ENCODE data around the gene YY1.

Gene YY1

GRCh38 chr14:100321473-100322137 lies 82.7 kb downstream of the YY1 start:
- no peak overlapping the region for H3K4me3 ChIP-seq (ENCODE audit: low read depth, low read length)
- no peaks in the 10 kb centered on the region for H3K36me3 ChIP-seq (ENCODE audit: control insufficient read depth in 2 of 2, insufficient read depth in 1 of 2, low read length in 2 of 2)
- TF ChIP-seq ZSCAN30 (tag by site-specific recombination; IDR thresholded peaks at IDR 0.05): no peak
- TF ChIP-seq OVOL3 (tag by site-specific recombination; IDR thresholded peaks at IDR 0.05): no peak
- no peak for TF ChIP-seq ZNF585B (tag by site-specific recombination; IDR thresholded peaks at IDR 0.05)
- TF ChIP-seq ZNF169 (tag by site-specific recombination; IDR thresholded peaks at IDR 0.05): no peak
- H3K27ac ChIP-seq (ENCODE audit: extremely low read depth, low read depth, low read length): no peak overlapping the region
- POLR2A ChIA-PET: no interaction called here
- H3K9me3 ChIP-seq (ENCODE audit: control insufficient read depth, insufficient read depth, low read depth, low read length): no peaks in the 10 kb centered on the region
- CTCF ChIA-PET: no interaction called here
- H3K4me1 ChIP-seq (ENCODE audit: control insufficient read depth, insufficient read depth, low read length): no peaks in the 10 kb centered on the region

DNA sequence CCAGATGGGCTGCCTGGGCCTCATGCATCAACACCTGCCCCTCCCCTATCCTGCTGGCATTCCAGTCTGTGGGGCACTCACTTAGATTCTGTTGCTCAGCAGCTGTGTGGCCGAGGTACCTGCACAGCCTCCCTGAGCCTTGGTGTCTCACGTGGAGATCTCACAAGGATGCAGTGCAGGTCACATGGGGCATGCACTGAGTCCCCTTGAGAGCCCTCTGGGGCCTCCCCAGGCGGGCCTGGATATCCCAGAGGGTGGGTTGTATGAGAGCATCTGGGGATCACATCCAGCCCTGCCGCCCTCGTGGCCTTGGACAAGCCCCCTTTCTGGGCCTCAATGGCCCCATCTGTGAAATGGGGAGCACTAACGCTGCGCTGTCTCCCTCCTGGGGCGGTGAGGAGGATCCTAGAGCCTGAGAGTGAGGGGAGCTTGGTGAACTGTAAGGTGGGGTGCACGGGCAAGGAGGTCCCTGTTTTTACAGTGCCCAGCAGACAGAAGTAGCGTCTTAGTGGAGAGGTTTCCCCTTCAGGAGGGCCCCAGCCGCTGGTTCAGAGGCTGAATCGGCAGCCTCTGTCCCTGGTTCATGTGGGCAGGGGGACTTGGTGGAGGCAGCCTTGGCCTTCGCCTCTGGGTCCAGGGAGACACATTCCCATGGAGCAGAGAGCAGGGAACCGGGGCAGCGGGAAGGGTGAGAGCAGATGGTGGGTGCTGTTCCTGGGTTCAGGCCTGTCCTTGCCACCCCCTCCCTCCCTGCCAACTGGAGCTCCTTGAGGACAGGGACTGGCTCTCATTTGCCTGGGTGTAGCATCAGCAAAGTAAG lies 83.4 kb downstream of the YY1 start:
- Histone ChIP-seq H3K27ac (ENCODE audit: extremely low read depth, low read depth, low read length) (no peak overlapping the region), H3K4me3 (ENCODE audit: low read depth, low read length) (no peak overlapping the region), H3K4me1 (ENCODE audit: control insufficient read depth, insufficient read depth, low read length) (no peaks in the 10 kb centered on the region), H3K36me3 (ENCODE audit: control insufficient read depth in 2 of 2, insufficient read depth in 1 of 2, low read length in 2 of 2) (no peaks in the 10 kb centered on the region), H3K9me3 (ENCODE audit: control insufficient read depth, insufficient read depth, low read depth, low read length) (no peaks in the 10 kb centered on the region)
- ChIA-PET CTCF (no interaction called here), POLR2A (no interaction called here)
- no peak for TF ChIP-seq KLF10 (tag by site-specific recombination; IDR thresholded peaks at IDR 0.05)
- no peak for TF ChIP-seq ZNF670 (tag by site-specific recombination; IDR thresholded peaks at IDR 0.05; ENCODE audit: low read depth)
- TF ChIP-seq ZNF488 (tag by site-specific recombination; IDR thresholded peaks at IDR 0.05): no peak
- no peak for TF ChIP-seq WT1 (tag by site-specific recombination; IDR thresholded peaks at IDR 0.05)
- no peak for TF ChIP-seq ZNF558 (tag by site-specific recombination; IDR thresholded peaks at IDR 0.05)
- TF ChIP-seq ZNF175 (tag by site-specific recombination; IDR thresholded peaks at IDR 0.05): no peak
- no peak for TF ChIP-seq ZNF623 (tag by site-specific recombination; IDR thresholded peaks at IDR 0.05)
- no peak for TF ChIP-seq ZNF548 (tag by site-specific recombination; IDR thresholded peaks at IDR 0.05)
- no peak for TF ChIP-seq OVOL3 (tag by site-specific recombination; IDR thresholded peaks at IDR 0.05)
- no peak for TF ChIP-seq ZNF600 (tag by site-specific recombination; IDR thresholded peaks at IDR 0.05)
- no peak for TF ChIP-seq CTCF (tag by site-specific recombination; IDR thresholded peaks at IDR 0.05)
- TF ChIP-seq SCRT2 (tag by site-specific recombination; IDR thresholded peaks at IDR 0.05): no peak
- no peak for TF ChIP-seq ZNF785 (tag by site-specific recombination; IDR thresholded peaks at IDR 0.05)
- TF ChIP-seq ZNF239 (tag by site-specific recombination; IDR thresholded peaks at IDR 0.05): no peak

DNA sequence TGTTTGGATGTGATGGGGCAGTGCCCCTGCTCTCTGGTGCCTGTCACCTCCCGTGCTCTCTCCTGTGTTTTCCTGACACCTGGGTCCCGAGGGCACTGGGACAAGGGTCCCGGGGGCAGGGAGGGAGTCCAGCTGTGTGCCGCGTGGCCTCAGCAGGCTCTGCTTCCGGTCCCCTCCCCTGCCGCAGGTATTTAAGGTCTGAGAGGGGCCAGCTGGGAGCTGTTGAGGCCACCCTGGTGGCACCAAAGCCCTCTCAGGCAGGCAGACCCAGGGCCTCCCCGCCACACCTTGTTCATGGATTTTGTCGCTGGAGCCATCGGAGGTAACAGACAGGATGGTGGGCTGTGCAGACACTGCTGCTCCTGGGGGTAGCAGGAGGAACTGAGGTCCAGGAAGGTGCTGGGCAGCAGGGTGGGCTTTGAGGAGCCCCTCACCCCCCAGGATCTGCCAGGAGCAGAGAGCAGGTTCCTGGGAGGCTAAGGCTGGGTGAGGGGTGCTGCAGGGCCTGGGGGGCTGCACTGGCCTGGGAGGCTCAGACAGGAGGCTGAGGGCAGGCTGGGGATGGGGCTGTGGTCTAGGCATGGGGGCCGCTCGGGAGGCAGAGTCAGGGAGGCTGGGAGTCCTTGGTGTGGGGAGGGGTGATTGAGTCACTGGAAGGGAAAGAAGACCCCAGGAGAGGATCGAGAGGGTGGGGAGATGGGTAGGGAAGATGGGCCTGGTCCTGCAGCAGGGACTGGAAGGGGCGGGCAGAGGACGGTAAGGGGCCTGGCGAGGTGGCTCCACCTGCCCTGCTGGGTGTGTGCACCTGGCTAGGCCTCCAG lies 84.4 kb downstream of the YY1 start, which contains the start of gene SLC25A47:
TSS of gene SLC25A47 (plus strand) at position 219 of the 821 bp plus-strand sequence. CDS start at position 295, 76 bp downstream.
- CTCF ChIA-PET: interaction anchor here (0.7 kb wide), 1 partner anchor 445 kb away, joined by 3 read pairs; no protein-coding TSS in a partner anchor
- H3K27ac ChIP-seq (ENCODE audit: extremely low read depth, low read depth, low read length): no peak within 1 kb of the TSS
- no peaks in the 10 kb centered on the region for H3K36me3 ChIP-seq (ENCODE audit: control insufficient read depth in 2 of 2, insufficient read depth in 1 of 2, low read length in 2 of 2)
- no peaks in the 10 kb centered on the region for H3K9me3 ChIP-seq (ENCODE audit: control insufficient read depth, insufficient read depth, low read depth, low read length)
- H3K4me3 ChIP-seq (ENCODE audit: low read depth, low read length): no peak within 1 kb of the TSS
- POLR2A ChIA-PET: no interaction called here
- H3K4me1 ChIP-seq (ENCODE audit: control insufficient read depth, insufficient read depth, low read length): no peaks in the 10 kb centered on the region
- no peak for TF ChIP-seq ZNF561 (tag by site-specific recombination; IDR thresholded peaks at IDR 0.05; ENCODE audit: borderline replicate concordance)
- TF ChIP-seq, protein P1, sequence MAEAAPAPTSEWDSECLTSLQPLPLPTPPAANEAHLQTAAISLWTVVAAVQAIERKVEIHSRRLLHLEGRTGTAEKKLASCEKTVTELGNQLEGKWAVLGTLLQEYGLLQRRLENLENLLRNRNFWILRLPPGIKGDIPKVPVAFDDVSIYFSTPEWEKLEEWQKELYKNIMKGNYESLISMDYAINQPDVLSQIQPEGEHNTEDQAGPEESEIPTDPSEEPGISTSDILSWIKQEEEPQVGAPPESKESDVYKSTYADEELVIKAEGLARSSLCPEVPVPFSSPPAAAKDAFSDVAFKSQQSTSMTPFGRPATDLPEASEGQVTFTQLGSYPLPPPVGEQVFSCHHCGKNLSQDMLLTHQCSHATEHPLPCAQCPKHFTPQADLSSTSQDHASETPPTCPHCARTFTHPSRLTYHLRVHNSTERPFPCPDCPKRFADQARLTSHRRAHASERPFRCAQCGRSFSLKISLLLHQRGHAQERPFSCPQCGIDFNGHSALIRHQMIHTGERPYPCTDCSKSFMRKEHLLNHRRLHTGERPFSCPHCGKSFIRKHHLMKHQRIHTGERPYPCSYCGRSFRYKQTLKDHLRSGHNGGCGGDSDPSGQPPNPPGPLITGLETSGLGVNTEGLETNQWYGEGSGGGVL (tag by site-specific recombination; IDR thresholded peaks at IDR 0.05): no peak
- TF ChIP-seq ZNF112 (tag by site-specific recombination; IDR thresholded peaks at IDR 0.05): no peak
- no peak for TF ChIP-seq ZNF404 (tag by site-specific recombination; IDR thresholded peaks at IDR 0.05)
- TF ChIP-seq ZNF624 (tag by site-specific recombination; IDR thresholded peaks at IDR 0.05): no peak
- TF ChIP-seq ZNF776 (tag by site-specific recombination; IDR thresholded peaks at IDR 0.05; ENCODE audit: borderline replicate concordance): no peak
- TF ChIP-seq ZNF626 (tag by site-specific recombination; IDR thresholded peaks at IDR 0.05): no peak
- no peak for TF ChIP-seq ZNF513 (tag by site-specific recombination; IDR thresholded peaks at IDR 0.05)

All from HEK293 (cell line).